HFF-Myc (cell line): Measurements from ENCODE around the gene TBX21.

Experiments
- DNase-seq: peaks from one replicate; pipeline ENCODE4 v3.0.0-alpha.2; 2011; ENCODE audit warnings: low read depth; ENCODE audit errors: extremely low read depth
- H3K4me3 ChIP-seq: replicated peaks from 2 replicates; pipeline ENCODE4 v1.5.1; 2011; ENCODE audit warnings: low read depth, mild to moderate bottlenecking, control low read depth, low read length
- CTCF ChIP-seq: IDR thresholded peaks from 2 replicates; pipeline ENCODE4 v1.5.1; 2012; ENCODE audit warnings: mild to moderate bottlenecking, low read depth, low read length, control low read depth; ENCODE audit errors: missing control alignments

Gene TBX21

GRCh38 chr17:47704116-47704515 lies 28.9 kb upstream of the TBX21 start:
- TF ChIP-seq CTCF: no peak
- H3K4me3 ChIP-seq: no peak overlapping the region
- DNase-seq: no peak

GRCh38 chr17:47704736-47705135 lies 28.3 kb upstream of the TBX21 start:
- no peak for DNase-seq
- H3K4me3 ChIP-seq: no peak overlapping the region
- TF ChIP-seq CTCF: no peak

- no peak for DNase-seq
- H3K4me3 ChIP-seq: no peak overlapping the region
- TF ChIP-seq CTCF: no peak
Observed at GRCh38 chr17:47705536-47706530, 27.2 kb upstream of the TBX21 start.

GRCh38 chr17:47707056-47707804 lies 25.8 kb upstream of the TBX21 start:
- no peak overlapping the region for H3K4me3 ChIP-seq
- DNase-seq: no peak
- no peak for TF ChIP-seq CTCF

GRCh38 chr17:47707884-47708283 lies 25.2 kb upstream of the TBX21 start:
- H3K4me3 ChIP-seq: no peak overlapping the region
- no peak for DNase-seq
- no peak for TF ChIP-seq CTCF

- H3K4me3 ChIP-seq: no peak overlapping the region
- TF ChIP-seq CTCF: no peak
- no peak for DNase-seq
Observed at GRCh38 chr17:47708312-47708863, 24.6 kb upstream of the TBX21 start.
